ENCODE measurements around the gene STRADA. TPM values are rescaled to one million over a fixed set of nuclear protein-coding genes. Genes with fewer than 3 reads are reported as not detected.

STRADA gene
- total RNA-seq, 4 donors from 2014 or later, result 15.8 to 26.4 (median 19.3) TPM

DNA sequence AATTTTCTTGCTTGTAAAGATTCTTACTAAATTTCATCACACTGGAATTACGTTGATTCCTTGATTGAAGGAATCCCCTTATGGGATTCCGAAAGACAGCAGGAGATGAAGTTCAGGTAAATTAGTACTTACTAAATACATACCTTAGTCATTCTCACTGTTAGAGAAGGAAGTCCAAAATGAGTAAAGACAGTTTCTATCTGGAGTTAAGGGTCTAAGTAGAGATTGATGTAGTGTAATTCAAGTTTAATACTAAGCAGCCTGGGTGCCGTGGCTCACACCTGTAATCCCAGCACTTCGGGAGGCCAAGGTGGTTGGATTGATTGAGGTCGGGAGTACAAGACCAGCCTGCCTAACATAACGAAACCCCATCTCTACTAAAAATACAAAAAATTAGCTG, 41.9 kb upstream of the STRADA start:
- 83 to 86% methylated on average over 6 of the region's 6 CpGs for WGBS, 2 donors

GRCh38 chr17:63780928-63781327, 39.3 kb upstream of the STRADA start:
- no peak overlapping the region for H3K4me3 ChIP-seq (ENCODE audit: low read depth, poor library complexity, severe bottlenecking)
- no peak for DNase-seq (ENCODE audit: low spot score in 2 of 2)
- 98% methylated on average over 4 of the region's 4 CpGs for WGBS, 2 donors
- TF ChIP-seq CTCF (IDR thresholded peaks at IDR 0.05) (no peak), POLR2A (IDR thresholded peaks at IDR 0.05) (no peak)
- intact Hi-C loops (cut with DNase I; ENCODE audit: low total_unique reads), result no loop called here

More for the DNA sequence above, 41.9 kb upstream of the STRADA start:
- H3K4me3 ChIP-seq (ENCODE audit: low read depth, poor library complexity, severe bottlenecking), result no peak overlapping the region
- DNase-seq (ENCODE audit: low spot score in 2 of 2), result no peak
- intact Hi-C loops (cut with DNase I; ENCODE audit: low total_unique reads), result no loop called here
- TF ChIP-seq CTCF (IDR thresholded peaks at IDR 0.05) (no peak), POLR2A (IDR thresholded peaks at IDR 0.05) (no peak)

DNA sequence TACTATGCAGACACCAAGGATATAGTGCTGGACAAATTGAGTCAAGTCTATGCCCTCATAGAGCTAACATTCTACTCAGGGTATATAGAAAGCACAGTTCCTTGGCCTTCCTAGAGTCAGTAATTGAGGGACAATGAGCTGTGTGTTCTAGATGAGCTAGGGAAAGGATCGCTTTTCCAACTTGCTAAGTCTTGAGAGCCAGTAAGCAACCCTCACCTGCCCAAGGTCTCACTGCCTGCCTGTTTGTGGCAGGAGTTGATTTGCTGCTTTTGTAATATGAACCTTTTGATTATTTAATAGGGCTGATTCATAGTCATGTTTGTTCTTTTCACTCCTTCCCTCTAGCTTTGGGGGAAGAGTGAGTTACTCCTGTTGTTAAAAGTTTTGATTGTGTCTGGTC, 38.9 kb upstream of the STRADA start:
- no peak overlapping the region for H3K4me3 ChIP-seq (ENCODE audit: low read depth, poor library complexity, severe bottlenecking)
- TF ChIP-seq CTCF (IDR thresholded peaks at IDR 0.05) (no peak), POLR2A (IDR thresholded peaks at IDR 0.05) (no peak)
- no peak for DNase-seq (ENCODE audit: low spot score in 2 of 2)
- intact Hi-C loops (cut with DNase I; ENCODE audit: low total_unique reads), result no loop called here
- WGBS, 2 donors, result 57 to 75% methylated on average over 1 of the region's 1 CpG

- 23 to 30% methylated on average over 8 of the region's 8 CpGs for WGBS, 2 donors
- no peak for TF ChIP-seq POLR2A (IDR thresholded peaks at IDR 0.05)
- no peak for TF ChIP-seq CTCF (IDR thresholded peaks at IDR 0.05)
- DNase-seq (ENCODE audit: low spot score in 2 of 2), result no peak
- no peak overlapping the region for H3K4me3 ChIP-seq (ENCODE audit: low read depth, poor library complexity, severe bottlenecking)
- intact Hi-C loops (cut with DNase I; ENCODE audit: low total_unique reads), result no loop called here
These were observed 33.8 kb upstream of the STRADA start for GRCh38 chr17:63775420-63775819.

GRCh38 chr17:63774969-63775265, 33.3 kb upstream of the STRADA start:
- no peak for DNase-seq (ENCODE audit: low spot score in 2 of 2)
- peak overlapping the region; percentile 86 for H3K4me3 ChIP-seq (ENCODE audit: low read depth, poor library complexity, severe bottlenecking)
- no peak for TF ChIP-seq CTCF (IDR thresholded peaks at IDR 0.05)
- TF ChIP-seq POLR2A (IDR thresholded peaks at IDR 0.05), result no peak
- WGBS, 2 donors, result 0 to 2% methylated on average over 4 of the region's 4 CpGs
- intact Hi-C loops (cut with DNase I; ENCODE audit: low total_unique reads), result no loop called here

- intact Hi-C loops (cut with DNase I; ENCODE audit: low total_unique reads), result no loop called here
- H3K4me3 ChIP-seq (ENCODE audit: low read depth, poor library complexity, severe bottlenecking), result peak within 1 kb of the TSS; percentile 86
- TF ChIP-seq CTCF (IDR thresholded peaks at IDR 0.05), result no peak
- TF ChIP-seq POLR2A (IDR thresholded peaks at IDR 0.05), result no peak
- DNase-seq (ENCODE audit: low spot score in 2 of 2), result peak; percentile 29 to 97
- WGBS, 2 donors, result 0 to 1% methylated on average over 40 to 47 of the region's 67 CpGs
These were observed 32.8 kb upstream of the STRADA start, which contains the start of gene DDX42 for GRCh38 chr17:63774141-63774968. TSS of gene DDX42 (plus strand) at chr17:63774170. CDS start at chr17:63787050, 12,880 bp downstream.
